Activated B cell treated with CpG ODN at 0.5 μM for 24 hours (primary cell): Measurements from ENCODE around the gene VWA7. TPM values are rescaled to one million over a fixed set of nuclear protein-coding genes. Genes with fewer than 3 reads are reported as not detected.

Experiments used
- ATAC-seq: fragments of 200-7000 bp; cut with Tn5 transposase; one replicate; pipeline ENCODE4 v1.10.0; 2021; ENCODE audit warnings: low read depth, mild to moderate bottlenecking, moderate library complexity
- CTCF ChIA-PET: fragments of 350-600 bp; sonication (Branson Sonifier 250); formaldehyde crosslinking; loops from one replicate; lab custom pipeline; 2021; ENCODE audit warnings: antibody characterized with exemption; lab: Charles Lee
- POLR2A ChIA-PET: fragments of 350-600 bp; sonication (Branson Sonifier 250); formaldehyde crosslinking; loops from one replicate; lab custom pipeline; 2021; ENCODE audit warnings: antibody characterized with exemption; lab: Charles Lee
- DNase-seq: peaks from one replicate; pipeline ENCODE4 v3.0.0; 2022
- H3K27ac Mint-ChIP-seq: one replicate; pipeline ENCODE4 v1.8.0; 2020; ENCODE audit warnings: mixed read lengths
- H3K27me3 Mint-ChIP-seq: one replicate; pipeline ENCODE4 v1.8.0; 2021; ENCODE audit warnings: mixed read lengths
- H3K36me3 Mint-ChIP-seq: one replicate; pipeline ENCODE4 v1.8.0; 2021; ENCODE audit warnings: low read depth, mixed read lengths
- H3K4me1 Mint-ChIP-seq: one replicate; pipeline ENCODE4 v1.8.0; 2021; ENCODE audit warnings: mixed read lengths
- H3K4me3 Mint-ChIP-seq: one replicate; pipeline ENCODE4 v1.8.0; 2020; ENCODE audit warnings: mild to moderate bottlenecking, mixed read lengths
- H3K9me3 Mint-ChIP-seq: one replicate; pipeline ENCODE4 v1.8.0; 2020; ENCODE audit warnings: mixed read lengths
- intact Hi-C: fragments of 100-400 bp; cut with micrococcal nuclease; formaldehyde crosslinking; loops from one replicate; pipeline ENCODE4 v1.15.1; 2024
- total RNA-seq: library from RNA; stranded (reverse); gene quantifications from 2 replicates; pipeline ENCODE4 v1.2.3, GENCODE V29; 2022
- TF ChIP-seq, protein P1 (sequence below): fragments of 200-600 bp; IDR thresholded peaks from one replicate; pipeline ENCODE4 v1.8.0; 2022; ENCODE audit warnings: antibody characterized with exemption, mild to moderate bottlenecking

The VWA7 gene
- total RNA-seq, 1 donor from 2014 or later: 2.9 TPM

DNA sequence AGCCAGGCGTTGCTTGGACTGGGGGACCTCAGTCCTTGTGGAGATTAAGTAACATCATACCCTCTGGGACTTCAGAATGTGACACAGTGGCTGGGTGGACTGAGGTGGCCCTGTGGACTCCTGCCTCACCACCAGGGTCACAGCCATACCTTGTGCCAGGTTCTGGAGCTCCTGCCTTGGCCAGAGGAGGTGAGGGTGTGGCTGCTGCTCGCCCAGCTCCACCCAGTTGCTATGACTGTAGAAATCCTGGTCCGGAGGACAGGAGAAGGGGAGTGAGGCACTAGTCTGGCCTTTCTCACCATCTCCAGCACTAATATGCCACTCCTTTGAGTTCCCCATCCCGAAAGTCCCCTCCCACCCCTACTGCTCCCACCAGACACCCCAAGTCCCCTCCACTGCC is 1.9 kb downstream of the VWA7 start:
- Mint-ChIP-seq H3K4me1 (peaks cover 34% of the 10 kb centered on the region), H3K9me3 (no peaks in the 10 kb centered on the region), H3K27ac (no peak overlapping the region), H3K27me3 (no peaks in the 10 kb centered on the region), H3K36me3 (peaks cover 20% of the 10 kb centered on the region), H3K4me3 (no peak overlapping the region)
- ChIA-PET POLR2A (interaction anchor here (0.6 to 0.9 kb wide), 3 partner anchors 16 to 72 kb away, joined by 3 read pairs; partner anchors contain the start of genes ABHD16A and LSM2), CTCF (interaction anchor here (0.7 kb wide), 1 partner anchor 16 kb away, joined by 3 read pairs; no protein-coding TSS in a partner anchor)
- DNase-seq (no peak), ATAC-seq (no peak)
- TF ChIP-seq, protein P1, sequence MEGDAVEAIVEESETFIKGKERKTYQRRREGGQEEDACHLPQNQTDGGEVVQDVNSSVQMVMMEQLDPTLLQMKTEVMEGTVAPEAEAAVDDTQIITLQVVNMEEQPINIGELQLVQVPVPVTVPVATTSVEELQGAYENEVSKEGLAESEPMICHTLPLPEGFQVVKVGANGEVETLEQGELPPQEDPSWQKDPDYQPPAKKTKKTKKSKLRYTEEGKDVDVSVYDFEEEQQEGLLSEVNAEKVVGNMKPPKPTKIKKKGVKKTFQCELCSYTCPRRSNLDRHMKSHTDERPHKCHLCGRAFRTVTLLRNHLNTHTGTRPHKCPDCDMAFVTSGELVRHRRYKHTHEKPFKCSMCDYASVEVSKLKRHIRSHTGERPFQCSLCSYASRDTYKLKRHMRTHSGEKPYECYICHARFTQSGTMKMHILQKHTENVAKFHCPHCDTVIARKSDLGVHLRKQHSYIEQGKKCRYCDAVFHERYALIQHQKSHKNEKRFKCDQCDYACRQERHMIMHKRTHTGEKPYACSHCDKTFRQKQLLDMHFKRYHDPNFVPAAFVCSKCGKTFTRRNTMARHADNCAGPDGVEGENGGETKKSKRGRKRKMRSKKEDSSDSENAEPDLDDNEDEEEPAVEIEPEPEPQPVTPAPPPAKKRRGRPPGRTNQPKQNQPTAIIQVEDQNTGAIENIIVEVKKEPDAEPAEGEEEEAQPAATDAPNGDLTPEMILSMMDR: no peak
- intact Hi-C loops: no loop called here

DNA sequence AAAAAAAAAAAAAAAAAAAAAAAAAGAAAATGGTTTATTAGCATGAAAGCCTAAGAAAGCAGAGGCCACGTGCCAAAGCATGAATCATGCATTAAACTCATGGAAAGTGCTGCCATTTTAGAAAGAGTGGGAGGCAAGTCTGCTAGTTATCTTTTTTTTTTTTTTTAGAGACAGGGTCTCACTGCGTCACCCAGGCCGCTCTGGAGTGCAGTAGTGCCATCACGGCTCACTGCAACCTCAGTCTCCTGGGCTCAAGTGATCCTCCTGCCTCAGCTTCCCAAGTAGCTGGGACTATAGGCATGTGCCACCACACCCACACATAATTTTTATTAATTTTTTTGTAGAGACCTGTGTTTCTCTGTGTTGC is 5.2 kb downstream of the VWA7 start:
- ATAC-seq: no peak
- intact Hi-C loops: no loop called here
- H3K27ac Mint-ChIP-seq: no peak overlapping the region

DNA sequence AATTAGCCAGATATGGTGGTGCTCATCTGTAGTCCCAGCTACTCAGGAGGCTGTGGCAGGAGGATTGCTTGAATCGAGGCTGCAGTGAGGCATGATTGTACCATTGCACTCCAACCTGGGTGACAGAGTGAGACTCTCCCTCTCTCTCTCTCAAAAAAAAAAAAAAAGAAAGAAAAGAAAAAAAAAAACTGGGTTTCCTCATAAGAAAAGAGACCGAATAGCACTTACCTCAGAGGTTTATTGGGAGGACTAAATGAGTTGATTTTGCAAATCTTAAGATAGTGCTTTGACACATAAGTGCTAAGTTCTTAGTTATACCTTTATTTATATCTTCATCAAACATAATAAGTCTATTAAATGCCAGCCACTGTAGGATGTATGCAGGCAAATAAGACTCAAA is 6.3 kb downstream of the VWA7 start:
- intact Hi-C loops: loop anchor here (1.0 kb wide), 2 partner anchors 59 to 91 kb away; no protein-coding TSS in a partner anchor
- CTCF ChIA-PET: interaction anchor here (0.7 to 2.7 kb wide), 5 partner anchors 21 to 90 kb away, joined by 3 to 49 read pairs (median 9); partner anchors contain the start of genes DDAH2, LY6G5C and MSH5
- H3K4me1 Mint-ChIP-seq: peaks cover 22% of the 10 kb centered on the region

More for the DNA sequence above, 5.2 kb downstream of the VWA7 start:
- ChIA-PET POLR2A (interaction anchor here (0.6 to 0.7 kb wide), 3 partner anchors 12 to 1500 kb away, joined by 4 to 9 read pairs (median 4); partner anchors contain the start of gene RPS18), CTCF (interaction anchor here (1.3 kb wide), 1 partner anchor 43 kb away, joined by 3 read pairs; the partner anchor contains the start of gene DDAH2)
- Mint-ChIP-seq H3K36me3 (peaks cover under 1% of the 10 kb centered on the region), H3K4me1 (peaks cover 32% of the 10 kb centered on the region), H3K9me3 (no peaks in the 10 kb centered on the region), H3K27me3 (no peaks in the 10 kb centered on the region), H3K4me3 (no peak overlapping the region)
- no peak for DNase-seq
- TF ChIP-seq, protein P1: no peak

DNA sequence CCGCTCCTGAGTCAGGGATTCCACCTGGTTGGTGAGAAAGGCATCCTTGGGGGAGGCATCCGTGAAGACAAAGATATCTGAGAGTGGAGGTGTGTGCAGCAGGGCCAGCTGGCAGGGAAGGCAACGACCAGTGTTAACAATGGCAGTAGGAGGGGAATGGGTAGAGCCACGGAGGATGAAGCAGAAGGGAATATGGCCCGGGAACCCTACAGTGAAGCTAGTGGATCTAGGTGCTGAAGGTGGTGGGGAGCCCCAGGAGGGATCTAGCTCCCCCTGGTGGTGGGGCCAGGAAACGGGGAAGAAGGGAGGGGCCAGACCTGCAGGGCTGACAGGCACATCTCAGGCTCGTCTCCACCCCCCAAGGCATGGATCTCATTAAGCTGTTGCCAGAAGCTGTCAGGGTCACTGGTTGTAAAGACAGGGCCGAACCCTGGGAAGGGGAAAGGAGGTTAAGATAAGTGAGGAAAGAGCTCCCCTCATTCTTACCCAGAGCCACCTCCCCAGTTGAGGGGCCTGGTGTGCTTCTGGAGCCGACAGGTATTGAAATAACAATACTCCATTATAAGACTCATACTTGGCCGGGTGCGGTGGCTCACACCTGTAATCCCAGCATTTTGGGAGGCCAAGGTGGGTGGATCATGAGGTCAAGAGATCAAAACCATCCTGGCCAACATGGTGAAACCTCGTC is 7.3 kb downstream of the VWA7 start:
- peaks cover 16% of the 10 kb centered on the region for H3K4me1 Mint-ChIP-seq
- peak; percentile 98 for ATAC-seq
- intact Hi-C loops: loop anchor here (1.0 kb wide), 3 partner anchors 41 to 90 kb away; partner anchors contain the start of gene DDAH2
- TF ChIP-seq, protein P1: no peak
- ChIA-PET CTCF (interaction anchor here (0.5 to 2.7 kb wide), 21 partner anchors 8 to 219 kb away, joined by 3 to 49 read pairs (median 4); partner anchors contain the start of genes BAG6, CLIC1, DDAH2 and LY6G5C), POLR2A (interaction anchor here (0.6 to 2.0 kb wide), 15 partner anchors 18 to 109 kb away, joined by 3 to 20 read pairs (median 5); partner anchors contain the start of genes ABHD16A, CLIC1, DDAH2 and HSPA1A)
- H3K9me3 Mint-ChIP-seq: no peaks in the 10 kb centered on the region
- H3K36me3 Mint-ChIP-seq: no peaks in the 10 kb centered on the region
- H3K27ac Mint-ChIP-seq: no peak overlapping the region
- no peak overlapping the region for H3K4me3 Mint-ChIP-seq
- peak; percentile 76 for DNase-seq
- H3K27me3 Mint-ChIP-seq: no peaks in the 10 kb centered on the region

More for the DNA sequence above, 6.3 kb downstream of the VWA7 start:
- no peaks in the 10 kb centered on the region for H3K27me3 Mint-ChIP-seq
- H3K27ac Mint-ChIP-seq: no peak overlapping the region
- DNase-seq (no peak), ATAC-seq (no peak)
- POLR2A ChIA-PET: interaction anchor here (0.6 to 2.0 kb wide), 7 partner anchors 25 to 110 kb away, joined by 3 to 14 read pairs (median 5); partner anchors contain the start of genes MSH5 and VARS1
- no peaks in the 10 kb centered on the region for H3K36me3 Mint-ChIP-seq
- H3K9me3 Mint-ChIP-seq: no peaks in the 10 kb centered on the region
- TF ChIP-seq, protein P1: no peak
- H3K4me3 Mint-ChIP-seq: no peak overlapping the region
